HG02798 (cell line): ENCODE results near the gene CPNE5.

Source experiments
- ATAC-seq: cut with Tn5 transposase; IDR thresholded peaks from one replicate; pipeline ENCODE4 v1.9.1; 2021; ENCODE audit warnings: mild to moderate bottlenecking; ENCODE audit not compliant: unreplicated experiment, poor library complexity

The CPNE5 gene

DNA sequence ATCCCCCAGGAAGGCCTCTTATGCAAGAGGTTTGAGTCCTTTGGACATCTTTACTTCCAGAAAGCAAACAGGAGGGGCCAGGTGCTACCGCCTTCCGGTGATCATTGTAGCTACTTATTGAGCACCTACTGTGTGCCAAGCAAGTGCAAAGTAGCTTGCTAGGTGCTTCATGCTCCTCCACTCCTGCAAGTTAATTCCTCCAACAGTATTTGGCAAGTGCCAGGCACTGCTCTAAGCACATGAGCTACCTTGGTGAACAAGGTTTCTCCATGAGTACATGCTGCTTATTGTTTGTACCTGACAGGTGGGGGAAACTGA, 2.3 kb downstream of the CPNE5 start:
- ATAC-seq = no peak

DNA sequence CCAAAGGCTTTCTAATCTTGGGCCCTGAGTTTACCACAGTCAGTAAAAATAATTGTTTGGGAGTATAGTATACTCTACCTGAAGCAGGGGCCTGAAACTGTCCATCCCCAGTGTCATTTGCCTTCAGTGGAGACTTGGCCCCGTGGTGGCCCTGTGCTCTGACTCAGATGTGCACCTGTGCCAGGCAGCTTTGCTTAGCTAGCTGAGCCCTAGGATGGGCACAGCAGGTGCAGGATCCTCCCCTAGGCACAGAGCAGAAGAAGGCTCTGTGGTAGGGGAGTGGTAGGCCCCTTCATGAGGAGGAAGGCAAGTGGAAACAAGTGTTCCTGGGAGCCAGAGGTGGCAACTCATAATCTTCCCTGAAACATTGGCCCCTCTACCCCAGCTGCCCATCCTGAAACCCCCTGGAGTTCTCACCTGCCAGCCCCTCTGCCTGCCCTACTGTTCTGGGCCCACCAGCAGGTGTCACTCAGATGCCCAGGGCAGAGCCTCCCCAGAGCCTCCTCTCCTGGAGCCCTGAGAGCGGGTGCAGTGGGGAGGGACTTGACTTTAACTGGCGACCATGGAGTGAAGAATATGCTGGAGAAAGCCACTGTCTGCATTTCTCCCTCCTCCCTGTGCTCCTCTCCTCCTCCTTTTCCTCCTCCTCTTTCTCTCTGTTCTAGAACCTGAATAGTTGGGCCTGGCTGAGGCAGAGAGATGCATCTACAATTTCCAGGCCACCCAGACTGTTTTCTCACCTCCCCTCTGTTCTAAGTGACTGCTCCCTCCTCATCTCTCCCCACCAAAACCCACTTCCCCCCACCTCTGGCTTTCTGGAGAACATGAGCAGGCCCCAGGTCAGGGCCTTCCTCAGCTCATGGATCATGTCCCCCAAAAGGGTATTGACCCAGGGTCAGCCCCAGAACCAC, 2.9 kb downstream of the CPNE5 start:
- no peak for ATAC-seq

DNA sequence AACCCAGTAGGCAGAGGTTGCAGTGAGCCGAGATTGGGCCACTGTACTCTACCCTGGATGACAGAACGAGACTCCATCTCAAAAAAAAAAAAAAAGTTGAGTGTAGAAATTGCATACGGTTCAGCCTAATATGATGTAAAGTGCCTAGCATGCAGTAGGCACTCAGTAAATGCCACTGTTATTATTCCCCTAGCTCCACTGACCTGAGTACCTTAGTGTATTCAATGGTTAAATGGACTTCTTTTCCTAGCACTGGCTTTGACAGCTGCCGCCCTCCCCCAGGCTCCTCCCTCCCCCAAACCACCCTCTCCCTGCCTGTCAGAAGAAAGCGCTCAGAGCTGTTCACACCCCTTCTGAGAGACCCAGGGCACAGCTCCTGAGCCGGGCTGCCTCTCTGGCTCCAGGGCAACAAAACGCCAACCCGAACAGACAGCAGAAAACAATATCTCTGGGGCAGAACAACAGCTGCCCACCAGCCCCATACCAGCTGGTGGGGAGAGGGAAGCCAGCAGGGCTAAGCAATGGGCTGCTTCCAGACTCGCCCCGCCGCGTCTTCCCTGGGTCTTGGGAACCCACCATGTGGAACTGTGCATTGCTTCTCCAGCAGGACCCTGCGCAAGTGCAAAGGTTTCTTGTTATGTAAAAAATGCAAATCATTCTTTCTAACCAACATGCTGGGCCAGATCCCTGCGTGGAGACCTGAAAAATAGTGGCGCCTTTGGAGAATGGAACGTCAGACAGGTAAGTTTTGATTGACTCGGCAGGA, 4.5 kb downstream of the CPNE5 start:
- ATAC-seq = no peak

DNA sequence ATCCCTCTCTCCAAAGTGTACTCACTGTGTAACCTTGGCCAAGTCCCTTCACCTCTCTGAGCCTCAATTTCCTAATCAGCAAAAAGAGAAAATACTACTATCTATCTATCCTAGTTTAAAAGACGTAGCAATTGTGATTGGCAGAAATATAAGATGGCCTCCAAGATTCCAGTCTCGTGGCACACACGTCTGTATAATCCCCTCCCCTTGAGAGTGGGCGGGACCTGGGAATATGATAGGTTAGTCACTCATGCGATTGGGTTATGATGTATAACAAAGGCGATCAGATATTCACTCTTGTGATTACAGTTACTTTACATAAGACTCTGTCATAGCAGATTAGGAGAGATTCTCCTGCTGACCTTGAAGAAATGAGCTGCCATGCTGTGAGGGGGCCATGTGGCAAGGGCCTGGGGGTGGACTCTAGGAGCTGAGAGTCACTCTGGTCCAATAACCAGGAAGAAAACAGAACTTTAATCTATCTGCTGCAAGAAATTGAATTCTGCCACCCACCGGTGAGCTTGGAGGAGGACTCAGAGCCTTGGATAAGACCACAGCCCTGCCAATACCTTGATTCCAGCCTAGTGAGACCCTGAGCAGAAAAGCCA, 6.0 kb downstream of the CPNE5 start:
- no peak for ATAC-seq

DNA sequence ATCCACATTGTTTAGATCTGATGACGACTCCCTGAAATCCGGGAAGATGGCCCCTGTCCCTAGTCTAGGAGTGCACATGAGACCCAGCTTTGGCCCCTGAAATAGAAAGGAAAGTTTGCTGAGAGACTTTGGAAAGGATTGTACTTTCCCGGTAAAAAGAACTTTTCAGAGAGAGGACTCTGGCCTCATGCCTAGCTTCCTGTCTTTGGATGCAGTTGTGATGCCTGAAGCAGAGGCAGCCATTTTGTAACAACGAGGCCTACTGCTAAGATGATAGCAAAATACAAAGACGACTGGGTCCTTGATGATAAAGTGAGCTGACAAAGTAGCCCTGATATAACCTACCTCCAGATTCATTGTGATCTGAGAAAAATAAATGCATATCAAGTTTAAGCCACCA, 6.9 kb downstream of the CPNE5 start:
- ATAC-seq = no peak

DNA sequence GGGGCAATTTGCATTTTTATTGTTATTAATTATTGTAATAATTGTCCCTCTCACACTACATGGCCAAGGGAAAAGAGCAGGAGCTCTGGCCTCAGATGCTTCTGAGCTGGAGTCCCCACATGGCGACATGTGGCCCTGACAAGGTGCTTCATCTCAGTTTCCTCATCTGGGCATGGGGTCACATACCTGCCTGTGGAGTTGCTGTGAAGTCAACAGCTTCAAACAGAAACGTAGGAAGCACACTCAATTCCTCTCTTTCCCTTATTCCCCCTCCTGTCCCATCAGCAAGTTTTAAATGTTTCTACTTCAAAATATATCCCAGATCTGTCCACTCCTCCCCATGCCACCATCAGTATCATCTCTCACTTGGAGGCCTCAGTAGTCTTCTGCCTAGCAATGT, 8.7 kb downstream of the CPNE5 start:
- ATAC-seq = no peak

DNA sequence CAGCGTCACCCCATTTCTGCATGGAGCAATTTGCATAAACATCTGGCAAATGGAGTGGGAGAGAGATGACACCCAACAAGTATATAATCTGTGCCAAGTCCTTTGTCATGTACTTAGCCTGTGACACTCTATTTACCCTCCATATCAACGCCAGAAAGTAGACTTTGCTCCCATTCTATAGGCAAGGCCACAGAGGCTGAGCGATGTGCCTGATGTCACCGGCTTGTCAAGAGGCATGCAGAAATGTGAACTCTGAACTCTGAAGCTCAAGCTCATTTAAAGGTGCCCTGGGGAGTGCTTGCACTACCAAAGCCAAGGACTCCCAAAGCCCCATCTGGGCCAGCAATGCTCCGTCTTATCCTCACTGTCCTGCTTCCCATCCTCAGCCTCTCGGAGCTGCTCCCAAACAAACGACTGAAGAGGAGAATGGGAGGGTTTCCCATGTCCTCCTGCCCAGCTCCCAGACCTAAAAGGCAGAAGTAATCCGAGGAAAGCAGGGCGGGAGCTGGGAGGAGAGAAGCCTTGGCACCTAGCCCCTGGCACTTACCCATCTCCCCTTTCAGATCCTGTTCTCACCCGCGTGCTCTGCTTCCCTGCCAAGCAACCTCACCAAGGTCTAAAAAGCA, 9.2 kb downstream of the CPNE5 start:
- no peak for ATAC-seq

DNA sequence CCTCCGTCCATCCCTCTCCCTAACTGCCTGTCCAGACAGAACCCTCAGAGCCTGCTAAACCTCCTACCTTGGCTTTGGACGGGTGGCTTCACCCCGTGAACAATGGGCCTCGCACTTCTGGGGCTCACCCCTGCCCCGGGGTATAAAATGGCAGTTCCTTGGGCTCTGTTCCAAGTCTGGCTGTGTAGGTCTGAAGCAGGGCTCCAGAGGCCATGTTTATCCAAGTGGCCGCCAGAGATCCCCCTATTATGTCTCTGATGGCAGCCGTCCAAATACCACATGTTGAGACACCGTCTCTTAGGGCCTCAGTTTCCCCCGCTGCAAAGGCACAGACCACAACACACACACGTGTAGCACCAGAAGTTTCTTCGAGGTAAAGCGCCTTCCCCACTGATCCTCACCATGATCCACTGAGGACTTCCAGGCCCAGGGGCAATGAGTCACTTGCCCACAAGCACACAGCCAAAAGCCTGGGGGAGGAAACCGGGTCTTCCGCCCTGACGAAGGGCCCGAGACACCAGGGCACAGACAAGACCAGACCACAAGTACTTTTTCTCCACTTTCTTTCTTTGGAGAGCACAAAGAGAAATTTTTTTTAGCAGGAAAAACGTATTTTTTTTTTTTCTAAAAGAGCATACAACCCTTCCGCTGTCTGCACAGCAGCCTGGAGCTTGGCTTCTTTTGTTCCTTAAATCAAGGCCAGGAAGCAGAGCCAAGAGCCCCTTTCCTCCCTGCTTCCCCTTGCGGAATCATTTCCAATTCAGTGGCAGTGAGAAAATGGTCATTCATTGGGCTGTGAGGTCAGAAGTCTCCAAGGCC, 11.8 kb downstream of the CPNE5 start:
- ATAC-seq = no peak

DNA sequence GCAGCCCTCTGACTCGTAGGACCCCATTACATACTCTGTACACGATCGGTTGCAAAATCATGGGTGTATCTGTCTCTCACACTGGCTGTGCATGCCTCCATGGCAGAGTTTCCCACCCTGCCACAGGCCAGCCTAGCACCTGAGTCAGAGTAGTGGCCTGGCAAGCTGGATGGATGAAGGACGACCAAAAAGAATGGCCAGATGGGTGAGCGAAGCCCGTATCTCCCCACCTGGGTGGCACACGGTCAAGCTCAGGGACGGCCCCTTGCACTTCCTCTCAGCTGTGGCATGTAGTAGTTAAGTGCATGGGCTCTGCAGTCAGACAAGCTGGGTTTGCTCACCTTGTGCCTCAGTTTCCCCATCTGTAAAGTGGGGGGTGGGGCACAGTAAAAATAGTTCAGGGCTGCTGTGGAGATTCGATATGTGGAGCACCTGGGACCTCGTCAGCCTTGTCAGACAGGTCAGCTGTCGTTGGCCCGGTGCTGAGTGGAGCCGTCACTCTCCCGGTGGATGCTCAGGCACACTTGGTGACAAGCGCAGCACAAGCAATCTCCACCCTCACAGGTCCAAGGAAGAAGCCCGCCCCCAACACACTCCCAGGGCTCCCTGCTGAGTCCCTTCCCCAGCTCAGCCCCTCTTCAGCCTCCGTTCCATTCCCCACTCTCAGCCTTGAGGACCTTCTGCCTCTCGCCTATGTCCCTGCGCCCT, 12.6 kb downstream of the CPNE5 start:
- ATAC-seq = no peak

DNA sequence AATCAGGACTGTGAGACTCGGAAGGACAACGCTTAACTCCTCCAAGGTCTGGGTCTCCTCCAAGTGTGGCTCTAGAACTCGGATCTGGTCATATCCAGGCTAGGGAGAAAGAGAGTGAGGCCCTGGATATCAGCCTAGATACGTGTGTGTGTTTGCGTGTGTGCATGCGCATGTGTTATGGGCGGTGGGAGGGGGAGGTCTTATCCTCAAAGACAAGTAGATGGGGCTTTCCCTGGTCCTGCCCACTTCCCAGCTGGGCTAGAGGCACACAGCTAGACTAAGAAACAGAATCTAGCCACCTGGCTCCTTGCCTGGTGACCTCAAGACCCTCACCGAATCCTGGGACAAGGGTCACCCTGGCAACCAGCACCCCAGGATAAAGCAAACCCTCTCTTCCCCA, 13.2 kb downstream of the CPNE5 start:
- ATAC-seq = no peak

DNA sequence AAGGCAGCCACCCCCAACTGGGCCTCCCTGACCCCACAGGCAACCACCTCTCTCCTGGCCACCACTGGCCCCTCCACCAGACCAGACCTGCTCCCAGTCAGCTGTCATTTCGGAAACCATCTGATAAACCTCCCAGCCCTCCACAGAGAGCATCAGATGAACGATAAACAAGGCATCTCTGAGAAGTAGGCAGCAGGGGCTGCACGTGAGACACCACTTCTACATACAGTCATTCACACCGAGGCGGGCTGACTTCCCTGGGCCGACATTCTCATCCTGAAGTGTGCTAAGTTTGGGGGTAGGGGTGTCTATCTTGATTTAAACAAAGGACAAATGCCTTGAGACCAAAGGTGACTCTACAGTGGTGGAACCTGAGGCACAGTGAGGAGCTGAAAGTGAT, 13.8 kb downstream of the CPNE5 start:
- no peak for ATAC-seq

DNA sequence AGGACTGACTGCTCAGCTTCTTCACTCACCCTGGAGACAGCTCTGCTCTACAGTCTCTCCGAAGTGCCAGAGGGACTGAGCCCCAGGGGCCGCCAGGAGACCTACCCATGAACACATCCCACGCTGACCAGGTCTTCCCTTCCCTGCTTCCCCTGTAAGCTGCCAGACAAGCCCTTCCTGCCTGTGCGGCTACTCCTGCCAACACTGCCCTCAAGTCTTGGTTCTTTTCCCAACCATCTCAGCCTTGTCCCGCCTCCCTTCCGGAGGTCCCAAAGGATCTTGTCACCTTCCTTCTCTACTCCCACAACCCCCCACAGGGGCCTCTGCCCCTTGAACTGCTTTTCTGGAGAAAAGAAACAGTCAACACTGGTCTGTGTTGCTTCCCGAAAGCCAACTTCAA, 15.0 kb downstream of the CPNE5 start:
- ATAC-seq = no peak

DNA sequence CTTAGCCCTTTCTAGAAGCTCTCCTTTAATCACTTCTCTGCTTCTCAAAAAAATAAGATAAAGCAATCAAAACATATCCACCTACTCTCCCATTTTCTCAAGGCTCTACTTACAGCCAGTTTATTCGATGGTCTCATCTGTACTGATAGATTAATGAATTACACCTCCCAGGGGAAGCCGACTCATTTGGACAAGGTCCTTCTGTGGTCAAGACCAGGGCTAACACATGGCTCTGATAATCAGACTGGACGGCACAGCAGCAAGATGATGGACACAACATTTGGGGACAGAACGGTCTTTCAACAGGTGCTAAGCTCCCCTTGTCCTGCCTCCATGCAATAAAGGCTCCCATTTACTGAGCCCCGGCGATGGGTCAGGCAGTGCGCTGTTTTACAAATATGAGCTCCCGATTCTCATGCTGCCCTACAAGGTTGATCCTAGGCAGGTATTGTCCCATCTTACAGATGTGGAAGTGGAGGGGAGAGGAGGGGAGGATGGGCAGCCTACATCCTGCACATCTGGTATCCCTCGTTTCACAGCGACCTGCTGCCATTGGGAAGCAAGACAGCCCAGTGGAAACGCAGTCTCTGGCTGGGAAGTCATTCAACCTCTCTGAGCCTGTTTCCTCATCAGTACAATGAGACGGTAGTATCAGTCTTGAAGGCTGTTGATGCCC, 15.7 kb downstream of the CPNE5 start:
- ATAC-seq = no peak

DNA sequence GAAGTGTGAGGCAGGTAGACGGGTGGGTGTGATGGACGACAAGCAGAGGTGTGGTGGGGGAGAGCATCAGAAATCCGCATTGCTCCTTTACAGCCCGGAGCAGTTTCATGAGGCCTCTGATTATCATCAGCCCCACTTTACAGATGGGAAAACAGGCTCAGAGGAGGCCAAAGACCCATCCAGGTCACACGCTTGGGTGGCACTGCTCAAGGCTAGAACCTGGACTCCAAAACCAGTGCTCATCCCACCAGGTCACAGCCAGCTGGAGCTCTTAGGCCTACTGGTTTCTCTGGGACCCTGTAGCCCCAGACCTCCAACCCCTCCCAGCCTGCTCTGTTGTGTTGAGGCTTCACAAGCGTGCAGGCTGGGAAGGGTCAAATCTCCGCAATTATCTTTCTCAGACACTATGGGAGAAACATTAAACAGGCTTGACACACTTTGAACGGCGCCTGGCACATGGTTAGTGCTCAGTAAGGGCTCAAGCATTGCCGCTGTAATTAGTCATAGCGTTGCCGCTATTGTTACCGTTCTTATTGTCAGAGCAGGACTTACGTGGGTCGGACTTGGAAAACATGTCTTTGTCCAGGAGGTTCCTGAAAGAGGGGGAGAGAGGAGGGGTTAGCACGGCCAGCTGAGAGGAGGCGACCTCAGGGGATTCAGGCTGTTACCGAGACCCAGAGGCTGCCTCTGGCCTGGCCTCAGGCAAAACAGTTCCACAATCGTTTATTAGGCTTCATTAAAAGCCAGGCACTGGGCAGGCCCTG, 16.6 kb downstream of the CPNE5 start:
- ATAC-seq = no peak

DNA sequence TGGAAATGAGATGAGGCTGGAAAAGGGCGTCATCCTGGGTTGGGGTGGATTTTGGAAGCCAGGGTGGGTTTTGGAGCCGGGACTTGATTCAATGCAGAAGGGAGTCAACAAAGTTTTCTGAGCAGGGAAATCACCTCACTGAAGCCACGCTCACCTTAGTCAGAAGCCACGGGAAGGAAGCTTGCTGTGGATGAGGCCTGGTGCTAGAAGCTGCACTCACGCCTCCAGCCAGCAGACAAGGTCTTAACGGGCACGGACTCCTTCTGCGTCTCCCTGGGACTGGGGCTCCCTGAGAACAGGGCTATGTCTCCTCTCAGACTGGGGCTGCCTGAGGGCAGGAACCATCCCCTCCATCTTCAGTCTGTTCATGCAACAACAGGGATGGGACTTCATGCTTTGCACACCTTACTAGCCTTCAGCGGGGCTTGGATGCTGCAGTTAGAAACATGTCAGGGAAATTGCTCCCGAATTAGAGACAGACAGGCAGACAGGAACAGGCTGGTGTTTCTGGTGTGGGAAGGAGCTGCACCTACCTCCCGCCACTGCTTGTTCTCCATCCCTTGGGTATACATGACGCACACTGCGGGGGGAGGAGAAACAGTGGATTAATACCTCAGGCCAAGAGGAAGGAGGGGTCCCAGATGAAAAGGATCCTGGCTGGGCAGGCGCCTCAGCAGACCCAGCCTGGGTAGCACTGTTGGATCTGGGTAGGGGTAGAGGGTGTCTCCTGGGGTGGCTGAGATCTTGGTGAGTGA, 17.5 kb downstream of the CPNE5 start:
- ATAC-seq = no peak

DNA sequence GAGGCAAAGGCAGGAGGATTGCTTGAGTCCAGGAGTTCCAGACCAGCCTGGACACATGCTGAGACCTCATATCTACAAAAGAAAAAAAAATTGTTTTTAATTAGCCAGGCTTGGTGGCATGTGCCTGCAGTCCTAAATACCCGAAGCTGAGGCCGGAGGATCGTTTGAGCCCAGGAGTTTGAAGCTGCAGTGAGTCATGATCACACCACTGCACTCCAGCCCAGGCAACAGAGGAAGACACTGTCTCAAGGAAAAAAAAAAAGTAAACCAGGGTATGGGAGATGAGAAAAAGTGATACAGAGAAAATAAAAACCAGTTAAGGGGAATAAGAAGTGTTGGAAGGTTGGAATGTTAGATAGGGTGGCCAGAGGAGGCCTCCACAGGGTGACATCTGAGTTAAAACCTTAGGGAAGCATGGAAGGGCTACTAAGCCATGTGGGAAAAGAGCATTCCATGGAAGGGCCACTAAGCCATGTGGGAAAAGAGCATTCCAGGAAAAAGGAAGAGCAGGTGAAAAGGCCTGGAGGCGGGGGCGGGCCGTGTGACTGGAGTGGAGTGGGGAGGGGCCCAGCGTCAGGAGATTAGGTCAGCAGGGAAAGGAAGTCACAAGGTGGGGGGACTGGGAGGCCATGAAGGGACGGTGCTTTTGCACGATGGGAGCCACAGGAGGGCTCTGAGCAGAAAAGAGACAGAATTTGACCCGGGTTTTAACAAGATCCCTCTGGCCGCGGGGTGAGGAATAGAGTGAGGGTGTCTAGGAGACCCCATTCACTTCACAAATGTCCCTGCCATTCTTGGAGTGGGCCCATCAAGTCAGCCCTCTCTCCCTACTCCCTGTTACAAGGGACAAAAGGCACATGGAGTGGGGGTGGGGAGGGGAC, 18.3 kb downstream of the CPNE5 start:
- no peak for ATAC-seq

DNA sequence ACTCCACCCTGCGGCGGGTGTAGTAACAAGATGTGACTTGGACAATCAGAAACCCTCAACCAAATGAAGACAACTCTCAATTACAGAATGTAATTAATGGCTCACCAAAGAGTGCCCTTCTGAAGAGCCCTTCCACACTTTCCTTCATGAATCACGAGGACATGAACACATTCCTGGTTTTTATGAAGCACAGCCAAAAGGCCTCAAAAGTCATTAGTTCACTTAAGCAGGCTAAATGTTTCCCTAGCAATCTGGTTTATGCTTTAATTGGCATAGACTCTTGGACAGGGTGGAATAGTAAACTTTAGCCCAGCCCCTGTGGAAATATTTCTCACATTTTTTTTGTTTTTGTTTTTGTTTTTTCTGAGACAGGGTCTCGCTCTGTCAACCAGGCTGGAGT, 20.5 kb downstream of the CPNE5 start:
- no peak for ATAC-seq
